ENCODE data around the gene RNF34. TPM values are rescaled to one million over a fixed set of nuclear protein-coding genes. Genes with fewer than 3 reads are reported as not detected.

The RNF34 gene
- total RNA-seq, 2 donors from 2014 or later = 72.6 to 74.7 TPM

GRCh38 chr12:121452985-121453360 lies 53.1 kb downstream of the RNF34 start:
- Histone ChIP-seq H3K9me3 (ENCODE audit: control insufficient read depth, low read length) (no peaks in the 10 kb centered on the region), H3K36me3 (ENCODE audit: control insufficient read depth, insufficient read depth, low read length) (peaks cover 14% of the 10 kb centered on the region), H3K27me3 (ENCODE audit: control insufficient read depth, insufficient read depth, low read length, poor library complexity, severe bottlenecking) (no peaks in the 10 kb centered on the region), H3K4me3 (ENCODE audit: low read length) (no peak overlapping the region), H3K9ac (ENCODE audit: extremely low read depth, low read length, poor library complexity, severe bottlenecking) (no peak overlapping the region), H3K4me1 (ENCODE audit: control insufficient read depth, insufficient read depth, low read length) (no peaks in the 10 kb centered on the region), H3K27ac (ENCODE audit: low read depth, low read length) (no peak overlapping the region)
- no peak overlapping the region for H3K27ac Mint-ChIP-seq
- 97 to 98% methylated on average over 25 to 39 of the region's 39 CpGs for WGBS, 2 experiments (ENCODE audit: insufficient coverage in 1 of 2, insufficient read length in 1 of 2)
- no peaks in the 10 kb centered on the region for H3K9me3 Mint-ChIP-seq
- DNase-seq = no peak
- peaks cover 34% of the 10 kb centered on the region for H3K36me3 Mint-ChIP-seq (ENCODE audit: low read depth)
- H3K4me3 Mint-ChIP-seq = no peak overlapping the region
- TF ChIP-seq CTCF (conservative IDR thresholded peaks at IDR 0.05) = no peak
- peaks cover 6% of the 10 kb centered on the region for H3K4me1 Mint-ChIP-seq
- H3K27me3 Mint-ChIP-seq (ENCODE audit: insufficient read depth) = no peaks in the 10 kb centered on the region

DNA sequence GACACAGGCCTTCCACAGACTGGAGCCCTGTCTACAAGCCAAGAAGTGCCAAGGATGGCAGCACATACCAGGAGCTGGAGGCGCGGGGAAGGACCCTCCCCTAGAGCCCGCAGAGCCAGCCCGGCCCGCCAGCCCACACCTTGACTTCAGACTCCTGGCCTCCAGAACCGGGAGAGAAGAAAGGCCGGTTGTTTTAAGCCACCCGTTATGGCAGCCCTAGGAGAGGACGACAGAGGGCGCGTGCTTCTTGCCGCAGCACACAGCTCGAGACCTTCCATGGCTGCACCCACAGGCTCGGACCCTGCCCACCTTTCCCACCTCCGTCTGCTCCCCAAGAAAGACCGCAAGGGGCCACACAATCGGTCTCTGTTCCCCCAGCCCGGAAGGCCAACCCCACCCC lies 53.7 kb downstream of the RNF34 start:
- Histone ChIP-seq H3K4me1 (ENCODE audit: control insufficient read depth, insufficient read depth, low read length) (no peaks in the 10 kb centered on the region), H3K27me3 (ENCODE audit: control insufficient read depth, insufficient read depth, low read length, poor library complexity, severe bottlenecking) (no peaks in the 10 kb centered on the region), H3K36me3 (ENCODE audit: control insufficient read depth, insufficient read depth, low read length) (peaks cover 14% of the 10 kb centered on the region), H3K9me3 (ENCODE audit: control insufficient read depth, low read length) (no peaks in the 10 kb centered on the region), H3K27ac (ENCODE audit: low read depth, low read length) (no peak overlapping the region), H3K4me3 (ENCODE audit: low read length) (no peak overlapping the region), H3K9ac (ENCODE audit: extremely low read depth, low read length, poor library complexity, severe bottlenecking) (no peak overlapping the region)
- peak; percentile 65 for DNase-seq
- peak; percentile 11 for TF ChIP-seq CTCF (conservative IDR thresholded peaks at IDR 0.05)
- H3K27me3 Mint-ChIP-seq (ENCODE audit: insufficient read depth) = no peaks in the 10 kb centered on the region
- no peak overlapping the region for H3K27ac Mint-ChIP-seq
- H3K36me3 Mint-ChIP-seq (ENCODE audit: low read depth) = peaks cover 33% of the 10 kb centered on the region
- H3K9me3 Mint-ChIP-seq = no peaks in the 10 kb centered on the region
- H3K4me1 Mint-ChIP-seq = peaks cover 6% of the 10 kb centered on the region
- no peak overlapping the region for H3K4me3 Mint-ChIP-seq
- WGBS, 2 experiments (ENCODE audit: insufficient coverage in 1 of 2, insufficient read length in 1 of 2) = 90 to 93% methylated on average over 13 to 18 of the region's 18 CpGs

GRCh38 chr12:121454921-121455320 lies 55.0 kb downstream of the RNF34 start:
- H3K27me3 ChIP-seq (ENCODE audit: control insufficient read depth, insufficient read depth, low read length, poor library complexity, severe bottlenecking) = no peaks in the 10 kb centered on the region
- Mint-ChIP-seq H3K9me3 (peaks cover 5% of the 10 kb centered on the region), H3K4me3 (no peak overlapping the region), H3K4me1 (peaks cover 6% of the 10 kb centered on the region), H3K27me3 (ENCODE audit: insufficient read depth) (no peaks in the 10 kb centered on the region), H3K36me3 (ENCODE audit: low read depth) (peaks cover 29% of the 10 kb centered on the region), H3K27ac (peak overlapping the region; percentile 53)
- no peaks in the 10 kb centered on the region for H3K4me1 ChIP-seq (ENCODE audit: control insufficient read depth, insufficient read depth, low read length)
- no peak overlapping the region for H3K4me3 ChIP-seq (ENCODE audit: low read length)
- no peaks in the 10 kb centered on the region for H3K9me3 ChIP-seq (ENCODE audit: control insufficient read depth, low read length)
- no peak overlapping the region for H3K9ac ChIP-seq (ENCODE audit: extremely low read depth, low read length, poor library complexity, severe bottlenecking)
- no peak for DNase-seq
- no peak for TF ChIP-seq CTCF (conservative IDR thresholded peaks at IDR 0.05)
- no peak overlapping the region for H3K27ac ChIP-seq (ENCODE audit: low read depth, low read length)
- 95 to 100% methylated on average over 1 to 6 of the region's 6 CpGs for WGBS, 2 experiments (ENCODE audit: insufficient coverage in 1 of 2, insufficient read length in 1 of 2)
- H3K36me3 ChIP-seq (ENCODE audit: control insufficient read depth, insufficient read depth, low read length) = peaks cover 10% of the 10 kb centered on the region
